Activated CD8-positive, alpha-beta memory T cell treated with anti-CD3 and anti-CD28 coated beads, Interleukin-2, amount 50 U/mL, for 4 hours (primary cell): Measurements from ENCODE around the gene SNAP25.

Experiments used
- DNase-seq: peaks from one replicate; pipeline ENCODE4 v3.0.0-alpha.2; 2020

The SNAP25 gene

DNA sequence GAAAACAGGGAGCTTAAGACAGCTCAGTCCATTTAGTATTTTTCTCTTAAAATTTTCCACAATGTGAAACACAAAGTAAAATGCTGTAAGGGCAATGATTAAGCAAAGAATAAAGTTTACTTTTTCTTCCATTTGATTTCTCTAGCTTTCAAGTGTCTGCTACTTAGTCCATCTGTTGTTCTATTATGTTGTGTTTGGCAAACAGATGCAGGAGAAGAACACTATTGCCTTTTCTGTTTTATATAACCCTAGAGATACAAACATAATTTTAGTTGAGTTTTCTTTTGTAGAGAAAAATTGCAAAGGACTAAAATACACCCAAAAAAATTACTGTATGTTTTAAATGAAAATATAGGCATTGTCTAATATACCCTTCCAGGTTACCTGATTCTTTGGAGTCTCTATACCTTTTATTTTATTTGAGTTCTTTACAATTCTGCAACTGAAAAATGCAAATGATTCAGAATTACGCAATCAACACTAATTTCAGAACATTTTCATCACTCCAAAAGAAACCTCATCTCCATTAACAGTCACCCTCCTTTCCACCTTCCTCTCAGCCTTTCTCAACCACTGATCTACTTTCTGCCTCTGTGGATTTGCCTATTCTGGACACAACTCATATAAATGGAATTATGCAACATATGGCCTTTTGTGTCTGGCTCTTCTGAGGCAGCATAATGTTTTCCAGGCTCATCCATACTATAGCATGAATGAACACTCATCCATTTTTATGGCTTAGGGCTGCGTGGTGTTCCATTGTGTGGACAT is 118.5 kb downstream of the SNAP25 start:
- no peak for DNase-seq

DNA sequence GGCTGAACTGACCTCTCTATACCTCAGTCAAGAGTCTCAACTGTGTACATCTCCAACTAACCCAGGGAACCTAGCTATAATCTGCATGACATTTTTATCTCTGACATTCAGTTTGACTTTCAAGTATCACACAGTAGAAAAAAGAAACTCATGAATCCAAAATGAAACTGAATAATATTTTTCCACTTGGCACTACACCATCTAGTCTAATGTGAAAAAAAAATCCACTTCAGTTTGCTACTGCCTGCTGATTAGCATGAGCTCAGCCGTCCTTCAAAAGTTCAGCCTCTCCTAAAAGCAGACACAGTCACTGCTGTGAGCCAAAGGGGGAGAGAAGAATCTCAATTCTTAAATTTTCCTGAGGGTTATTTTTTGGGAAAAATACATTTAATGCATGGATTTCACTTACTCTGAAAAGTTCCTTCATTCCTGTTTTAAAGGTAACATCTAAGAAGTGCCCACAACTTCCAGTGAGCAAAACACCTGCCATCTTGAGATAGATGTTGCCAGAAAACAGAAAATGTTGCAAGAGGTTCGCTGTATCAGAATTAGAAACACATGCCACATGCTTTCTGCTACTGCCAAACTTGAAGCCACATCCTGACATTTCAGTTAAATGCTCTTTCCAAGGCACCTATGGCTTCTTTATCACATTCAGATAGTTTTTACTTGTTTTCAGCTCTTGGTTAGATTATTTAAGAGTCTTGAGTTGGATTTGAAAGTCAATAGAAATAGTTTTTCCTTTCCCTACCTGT is 120.0 kb downstream of the SNAP25 start:
- DNase-seq = no peak

DNA sequence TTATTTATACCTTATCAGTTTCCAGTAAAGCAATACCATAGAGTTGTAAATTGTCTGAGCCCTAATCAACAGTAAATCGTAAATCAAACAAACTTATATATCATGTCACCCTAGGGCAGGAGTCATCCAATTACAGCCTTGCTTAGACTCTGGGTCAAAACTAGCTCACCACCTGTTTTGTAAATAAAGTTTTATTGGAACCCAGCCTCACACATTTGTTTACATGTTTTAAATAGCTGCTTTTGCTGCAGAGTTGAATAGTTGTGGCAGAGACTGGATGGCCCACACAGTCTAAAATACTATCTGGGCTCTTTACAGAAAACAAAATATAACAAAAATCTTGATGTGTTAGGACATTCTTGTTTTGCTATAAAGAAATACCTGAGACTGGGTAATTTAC is 121.0 kb downstream of the SNAP25 start:
- no peak for DNase-seq

DNA sequence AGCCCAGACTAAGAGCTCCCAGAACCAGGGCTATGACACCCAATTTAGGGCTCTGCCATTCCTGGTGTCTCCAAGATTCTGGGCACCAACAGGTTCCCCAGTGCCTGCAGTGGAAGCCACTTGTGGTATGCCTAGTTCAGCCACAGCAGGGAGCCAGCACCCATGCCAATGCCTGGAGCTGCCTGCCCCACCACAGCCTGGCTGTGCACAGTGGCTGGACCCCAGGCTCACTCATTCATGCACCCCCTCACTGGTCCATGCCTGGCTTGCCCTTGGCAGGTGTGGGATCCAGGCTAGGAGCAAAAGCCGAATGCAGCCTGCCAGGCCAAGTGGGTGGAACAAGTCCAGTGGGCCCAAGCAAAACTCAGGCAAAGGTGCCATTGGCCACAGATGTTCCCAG is 123.5 kb downstream of the SNAP25 start:
- DNase-seq = no peak

DNA sequence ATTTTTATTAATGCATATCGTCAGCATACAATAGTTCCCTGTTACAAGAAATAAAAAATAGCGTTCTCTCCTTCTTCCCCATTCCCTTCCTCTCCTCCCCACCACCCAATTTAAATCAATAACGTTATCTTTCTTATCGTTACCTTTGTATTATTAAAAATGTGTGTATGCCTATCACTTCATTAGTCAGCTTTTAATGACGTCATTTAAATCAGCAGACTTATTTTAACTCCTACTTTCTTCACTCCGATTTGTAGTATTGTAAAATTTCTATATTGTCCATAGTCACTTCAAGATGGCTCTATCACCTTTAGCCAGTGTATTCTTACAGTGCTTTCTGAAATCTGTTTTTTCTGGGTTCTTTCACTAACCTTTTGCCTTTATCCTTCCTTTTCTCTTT is 126.3 kb downstream of the SNAP25 start:
- DNase-seq = no peak

DNA sequence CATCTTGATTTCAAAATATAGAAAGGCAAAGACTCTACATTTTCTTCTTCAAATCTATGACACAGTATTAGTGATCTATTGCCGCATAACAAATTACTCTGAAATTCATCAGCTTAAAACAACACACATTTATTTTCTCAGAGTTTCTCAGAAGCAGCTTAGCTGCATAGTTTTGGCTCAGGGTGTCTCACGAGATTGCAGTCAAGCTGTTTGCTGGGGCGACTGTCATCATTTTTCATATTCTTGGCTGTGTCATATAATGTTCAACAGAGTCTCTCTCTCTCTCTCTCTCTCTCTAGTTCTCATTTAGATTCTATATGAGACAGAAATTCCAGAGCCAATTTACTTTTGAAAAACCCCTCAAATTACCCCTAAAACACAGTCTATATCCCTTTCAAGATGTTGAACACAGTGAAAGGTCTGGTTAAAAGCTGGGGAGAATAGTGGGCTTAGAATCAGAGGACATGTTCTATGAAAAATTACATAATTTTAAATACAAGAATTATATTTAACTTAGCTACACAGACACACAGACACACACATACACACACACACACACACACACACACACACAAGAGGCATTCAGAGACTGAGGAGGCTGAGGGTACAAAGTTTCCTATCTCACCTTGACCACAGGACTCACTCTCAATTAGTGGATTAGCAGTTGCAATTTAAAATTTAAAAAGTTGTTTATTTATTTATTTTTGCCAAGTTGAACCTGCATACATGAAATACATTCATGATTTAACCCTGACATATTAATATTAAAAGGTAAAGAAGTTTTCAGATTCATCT is 128.7 kb downstream of the SNAP25 start:
- DNase-seq = no peak

DNA sequence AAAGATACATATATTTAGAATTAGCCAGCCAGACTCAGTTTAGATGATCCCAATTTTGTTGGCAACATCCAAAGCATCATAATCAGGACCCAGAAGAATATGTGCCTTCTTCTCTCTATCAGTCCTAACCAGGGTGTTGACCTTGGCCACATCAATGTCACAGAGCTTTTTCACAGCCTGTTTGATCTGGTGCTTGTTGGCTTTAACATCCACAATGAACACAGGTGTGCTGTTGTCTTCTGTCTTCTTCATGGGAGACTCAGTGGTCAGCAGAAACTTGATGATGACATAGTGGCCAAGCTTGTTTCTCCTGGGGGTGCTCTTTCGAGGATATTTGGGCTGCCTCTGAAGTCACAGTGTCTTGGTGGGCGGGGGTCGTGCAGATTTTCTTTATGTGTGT is 130.5 kb downstream of the SNAP25 start:
- no peak for DNase-seq

DNA sequence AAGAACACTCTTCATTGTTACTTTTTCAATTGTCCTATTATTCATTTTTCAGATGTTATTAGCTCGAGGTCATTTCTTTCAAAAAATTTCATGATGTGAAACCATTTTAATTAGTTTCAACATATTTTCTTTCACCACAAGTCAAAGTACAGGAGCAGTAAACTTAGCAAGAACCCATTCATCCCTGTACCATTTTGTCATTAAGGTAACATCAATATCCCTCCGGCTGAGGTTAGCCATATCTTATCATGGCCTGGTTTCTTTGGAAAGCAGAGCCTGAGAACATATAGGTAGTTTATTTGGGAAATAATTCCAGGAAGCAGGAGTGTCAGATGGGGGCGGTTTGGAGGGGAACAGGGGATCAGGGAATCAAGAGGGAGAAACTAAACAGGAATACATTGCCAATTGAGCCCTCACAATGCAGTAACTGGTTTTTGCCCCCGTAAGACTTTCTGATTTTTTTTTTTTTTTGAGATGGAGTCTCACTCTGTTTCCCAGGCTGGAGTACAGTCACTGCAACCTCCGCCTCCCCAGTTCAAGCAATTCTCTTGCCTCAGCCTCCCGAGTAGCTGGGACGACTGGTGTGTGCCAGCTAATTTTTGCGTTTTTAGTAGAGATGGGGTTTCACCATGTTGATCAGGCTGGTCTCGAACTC is 131.7 kb downstream of the SNAP25 start:
- DNase-seq = no peak

DNA sequence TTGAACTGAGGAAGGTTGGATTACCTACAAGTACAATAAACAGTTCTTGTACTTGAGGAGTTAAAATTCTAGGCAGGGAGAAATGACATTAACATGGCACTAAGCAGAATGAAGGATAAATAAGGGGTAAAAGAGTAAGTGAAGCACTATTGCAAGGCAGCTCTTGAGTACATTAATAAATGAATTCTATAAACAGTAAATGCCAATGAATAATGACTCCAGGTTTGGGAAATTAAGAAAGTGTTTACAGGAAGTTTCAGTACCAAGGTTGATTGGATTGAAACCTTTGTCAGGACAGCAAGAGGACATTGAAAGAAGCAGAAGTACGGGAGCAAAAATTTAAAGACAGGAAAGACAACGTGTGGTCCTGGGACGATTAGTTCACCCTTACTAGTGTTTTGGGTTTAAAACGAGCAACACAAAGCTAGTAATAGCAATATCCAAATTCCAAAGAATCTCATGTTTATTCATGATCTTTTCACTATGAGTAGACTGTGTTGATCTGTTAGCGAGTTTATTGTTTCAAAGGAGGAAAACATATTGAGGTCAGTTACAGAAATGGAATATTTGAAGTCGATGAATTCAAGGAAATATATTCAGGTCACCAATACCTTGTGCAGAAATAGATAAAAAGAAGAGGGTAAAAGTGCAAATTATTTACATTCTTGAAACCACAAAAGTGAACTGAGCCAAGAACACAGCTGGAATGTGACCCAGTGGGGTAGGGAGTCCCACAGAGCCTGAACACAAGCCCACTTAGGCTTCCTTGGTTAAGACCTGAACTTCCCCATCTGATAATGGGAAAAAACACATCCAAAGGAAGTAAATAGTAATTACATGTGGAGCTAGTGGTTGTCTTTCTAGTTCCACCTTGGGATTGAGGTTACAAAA is 134.5 kb downstream of the SNAP25 start:
- no peak for DNase-seq

DNA sequence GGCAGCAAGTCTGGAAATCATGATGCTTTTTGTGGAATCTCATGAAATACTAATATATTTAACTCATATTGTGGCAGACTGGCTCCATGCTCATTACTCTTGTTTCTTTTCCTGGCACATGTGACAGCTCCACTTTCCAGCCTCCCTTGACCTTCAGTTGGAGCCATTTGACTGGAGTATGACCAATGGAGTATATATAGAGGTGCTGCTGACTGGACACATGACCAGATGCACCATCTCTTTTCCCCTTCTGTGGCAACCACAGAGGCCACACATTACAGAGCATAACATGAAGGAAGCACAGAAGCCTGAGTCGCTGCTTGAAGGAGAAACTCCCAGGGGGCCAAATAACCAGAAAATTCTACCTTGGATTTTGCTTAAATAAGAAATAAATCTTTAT is 138.0 kb downstream of the SNAP25 start:
- DNase-seq = no peak
